IMR-90 (cell line): ENCODE data around the gene OPTC. TPM values are rescaled to one million over a fixed set of nuclear protein-coding genes. Genes with fewer than 3 reads are reported as not detected.

ENCODE experiments used
- ATAC-seq: fragments of 200-7000 bp; cut with Tn5 transposase; 2 replicates; pipeline ENCODE4 v1.9.1; 2020; ENCODE audit warnings: low read depth, mild to moderate bottlenecking, moderate library complexity
- BruUV-seq: library from RNA; stranded (reverse); fragments of 400-500 nt; replicated peaks from 2 replicates; lab custom pipeline; 2021; lab: Mats Ljungman, UMichigan
- CTCF ChIA-PET: fragments of 300-600 bp; formaldehyde crosslinking; extraction: SDS; loops from one replicate; lab custom pipeline; 2021; ENCODE audit warnings: antibody characterized with exemption; lab: Yijun Ruan, JAX
- POLR2A ChIA-PET: fragments of 300-600 bp; sonication (Branson Sonifier 250); formaldehyde crosslinking; loops from one replicate; lab custom pipeline; 2022; ENCODE audit warnings: antibody characterized with exemption; ENCODE audit not compliant: unreplicated experiment; lab: Charles Lee
- DNase-seq: peaks from one replicate; pipeline ENCODE4 v3.0.0; 2013
- H2AFZ ChIP-seq: replicated peaks from 2 replicates; pipeline ENCODE3; 2013; ENCODE audit warnings: low read length, mild to moderate bottlenecking; ENCODE audit not compliant: poor library complexity
- H2AK5ac ChIP-seq: 2 replicates; pipeline ENCODE4 v1.6.1; 2013; ENCODE audit warnings: low read depth, low read length, inconsistent platforms
- H2AK9ac ChIP-seq: replicated peaks from 2 replicates; pipeline ENCODE3; 2013; ENCODE audit warnings: mild to moderate bottlenecking, low read depth, low read length, moderate library complexity; ENCODE audit not compliant: poor library complexity
- H2BK120ac ChIP-seq: 2 replicates; pipeline ENCODE4 v1.6.1; 2013; ENCODE audit warnings: low read depth, low read length, inconsistent platforms
- H2BK15ac ChIP-seq: 3 replicates; pipeline ENCODE4 v1.6.1; 2013; ENCODE audit warnings: low read depth, low read length, inconsistent platforms
- H2BK20ac ChIP-seq: 2 replicates; pipeline ENCODE4 v1.6.1; 2013; ENCODE audit warnings: low read depth, mild to moderate bottlenecking, inconsistent platforms, low read length, moderate library complexity
- H2BK5ac ChIP-seq: 2 replicates; pipeline ENCODE4 v1.6.1; 2013; ENCODE audit warnings: mild to moderate bottlenecking, low read depth, low read length, inconsistent platforms; ENCODE audit not compliant: poor library complexity, severe bottlenecking
- H3K14ac ChIP-seq: replicated peaks from 2 replicates; pipeline ENCODE4 v1.6.1; 2013; ENCODE audit warnings: low read depth, low read length, inconsistent platforms
- H3K18ac ChIP-seq: 2 replicates; pipeline ENCODE4 v1.6.1; 2013; ENCODE audit warnings: low read depth, low read length, control low read depth
- H3K23ac ChIP-seq: 2 replicates; pipeline ENCODE4 v1.6.1; 2013; ENCODE audit warnings: low read depth, low read length, inconsistent platforms
- H3K27ac ChIP-seq: 2 replicates; pipeline ENCODE4 v1.5.1; 2013; ENCODE audit warnings: mild to moderate bottlenecking, control low read depth, low read length; ENCODE audit not compliant: insufficient read depth
- H3K27me3 ChIP-seq: 2 replicates; pipeline ENCODE4 v1.6.1; 2013; ENCODE audit warnings: low read length; ENCODE audit not compliant: control insufficient read depth, insufficient read depth
- H3K36me3 ChIP-seq: 2 replicates; pipeline ENCODE4 v1.6.1; 2013; ENCODE audit warnings: low read length, mixed read lengths; ENCODE audit not compliant: control insufficient read depth, insufficient read depth
- H3K4ac ChIP-seq: 2 replicates; pipeline ENCODE4 v1.6.1; 2013; ENCODE audit warnings: low read depth, low read length, inconsistent platforms
- H3K4me1 ChIP-seq: 2 replicates; pipeline ENCODE4 v1.6.1; 2013; ENCODE audit warnings: low read length, mixed read lengths; ENCODE audit not compliant: control insufficient read depth, insufficient read depth
- H3K4me2 ChIP-seq: 2 replicates; pipeline ENCODE4 v1.6.1; 2013; ENCODE audit warnings: low read depth, mild to moderate bottlenecking, control low read depth, low read length, moderate library complexity
- H3K4me3 ChIP-seq: 2 replicates; pipeline ENCODE4 v1.5.1; 2013; ENCODE audit warnings: low read depth, mild to moderate bottlenecking, control low read depth, low read length, moderate library complexity; ENCODE audit not compliant: insufficient read depth
- H3K56ac ChIP-seq: 2 replicates; pipeline ENCODE4 v1.6.1; 2013; ENCODE audit warnings: low read length, inconsistent platforms; ENCODE audit not compliant: insufficient read depth; ENCODE audit errors: extremely low read depth
- H3K79me1 ChIP-seq, 2 experiments: 2 replicates each; pipeline ENCODE4 v1.6.1; 2013; ENCODE audit warnings: low read length in 2 of 2, inconsistent platforms in 1 of 2, low read depth in 1 of 2
- H3K9ac ChIP-seq: 2 replicates; pipeline ENCODE4 v1.6.1; 2013; ENCODE audit warnings: low read depth, low read length, control low read depth
- H3K9me1 ChIP-seq: 2 replicates; pipeline ENCODE4 v1.6.1; 2013; ENCODE audit warnings: low read length, inconsistent platforms; ENCODE audit not compliant: insufficient read depth
- H3K9me3 ChIP-seq: 2 replicates; pipeline ENCODE4 v1.6.1; 2013; ENCODE audit warnings: low read length; ENCODE audit not compliant: control insufficient read depth, insufficient read depth
- H4K20me1 ChIP-seq: 2 replicates; pipeline ENCODE4 v1.6.1; 2013; ENCODE audit warnings: low read length, inconsistent platforms; ENCODE audit not compliant: insufficient read depth
- H4K5ac ChIP-seq: 2 replicates; pipeline ENCODE4 v1.6.1; 2013; ENCODE audit warnings: mild to moderate bottlenecking, low read depth, low read length, control low read depth
- H4K8ac ChIP-seq, 2 experiments: 2 replicates each; pipeline ENCODE4 v1.6.1; 2013; ENCODE audit warnings: low read depth in 2 of 2, low read length in 2 of 2, control low read depth in 1 of 2, inconsistent platforms in 1 of 2
- H4K91ac ChIP-seq: 2 replicates; pipeline ENCODE4 v1.6.1; 2013; ENCODE audit warnings: low read depth, low read length, inconsistent platforms; ENCODE audit not compliant: insufficient read depth
- FOS ChIP-seq: fragments of 150-350 bp; IDR thresholded peaks from 2 replicates; pipeline ENCODE4 v1.6.1; 2016; ENCODE audit warnings: low read depth, low read length
- WGBS, 2 experiments: methylation state at CpG; one replicate each; pipeline versions ENCODE4 v1.1.5 to v1.1.7; 2013; ENCODE audit warnings: missing lambda C conversion rate in 2 of 2; ENCODE audit not compliant: insufficient read length in 1 of 2; ENCODE audit errors: extremely low coverage in 2 of 2; 5-methylcytosine and 5-hydroxymethylcytosine counted together
- dilution Hi-C: fragments of 300-500 bp; cut with HindIII; formaldehyde crosslinking; loops from one replicate; pipeline ENCODE4 v1.14.3; 2018; ENCODE audit warnings: low sequenced_read_pairs; ENCODE audit not compliant: unreplicated experiment
- in situ Hi-C: fragments of 300-500 bp; cut with MboI; formaldehyde crosslinking; loops from 3 replicates; pipeline ENCODE4 v1.14.3; 2019; ENCODE audit warnings: low sequenced_read_pairs, inconsistent platforms, mixed read lengths
- intact Hi-C: fragments of 100-400 bp; cut with micrococcal nuclease; formaldehyde crosslinking; loops from 2 replicates; pipeline ENCODE4 v1.10.0; 2022
- polyA plus RNA-seq, 3 experiments: library from polyadenylated mRNA; depleted of rRNA; stranded (reverse); fragments of >200 nt; gene quantifications; 2 replicates each; pipeline ENCODE4 v1.2.3, GENCODE V29; 2012; ENCODE audit warnings: low replicate concordance in 1 of 3
- total RNA-seq: library from RNA; depleted of rRNA; stranded (reverse); fragments of >200 nt; gene quantifications from 2 replicates; pipeline ENCODE4 v1.2.3, GENCODE V29; 2012

OPTC gene
- total and polyA plus RNA-seq, 2 of the 4 experiments (the other 2 are of a cell fraction) = not detected

GRCh38 chr1:203555511-203556046, 61.6 kb downstream of the OPTC start:
- Histone ChIP-seq H3K18ac (peak overlapping the region; percentile 53), H3K23ac (peak overlapping the region; percentile 97), H3K27me3 (no peaks in the 10 kb centered on the region), H4K91ac (peak overlapping the region; percentile 98), H2BK15ac (peak overlapping the region; percentile 84), H3K9me1 (peaks cover 37% of the 10 kb centered on the region), H3K4me3 (no peak overlapping the region), H3K36me3 (no peaks in the 10 kb centered on the region), H3K56ac (peak overlapping the region; percentile 81), H3K27ac (peak overlapping the region; percentile 91), H3K79me1 (peaks cover 0 to 23% of the 10 kb centered on the region in 2 experiments; a peak in 2 of 4 replicates), H4K5ac (peak overlapping the region; percentile 80), H2BK5ac (peak overlapping the region; percentile 97), H3K4me2 (peak overlapping the region; percentile 34), H2AK5ac (peak overlapping the region; percentile 96), H3K4me1 (peaks cover 33% of the 10 kb centered on the region), H3K4ac (peak overlapping the region; percentile 99), H4K8ac (peak overlapping the region; percentile 84 to 97), H3K9me3 (no peaks in the 10 kb centered on the region), H2BK120ac (peak overlapping the region; percentile 100), H2AK9ac (peak overlapping the region; percentile 99), H3K9ac (peak overlapping the region; percentile 57), H2BK20ac (peak overlapping the region; percentile 97), H4K20me1 (no peaks in the 10 kb centered on the region), H3K14ac (peak overlapping the region; percentile 94), H2AFZ (peak overlapping the region; percentile 79)
- DNase-seq (no peak), ATAC-seq (no peak)
- in situ Hi-C loops = no loop called here
- TF ChIP-seq FOS = no peak
- intact Hi-C loops = loop anchor here (2.0 to 5.0 kb wide), 3 partner anchors 19 to 242 kb away; partner anchors contain the start of genes ZBED6 and ZC3H11A
- ChIA-PET POLR2A (no interaction called here), CTCF (interaction anchor here (0.8 kb wide), 1 partner anchor 9 kb away, joined by 3 read pairs; no protein-coding TSS in a partner anchor)
- dilution Hi-C loops = no loop called here
- BruUV-seq = no TSS peak
- WGBS, 2 experiments = 92% methylated on average over 4 of the region's 7 CpGs; no CpG with 5 or more reads in 1 of the 2 experiments
